Measurements from ENCODE around the gene CCDC157.

CCDC157 gene

GRCh38 chr22:30313527-30314363 is 43.1 kb upstream of the CCDC157 start:
- H3K9ac ChIP-seq (ENCODE audit: insufficient read length): no peak overlapping the region
- no peak for DNase-seq (ENCODE audit: low read depth, low spot score)
- no peak overlapping the region for H3K27ac ChIP-seq
- H3K4me3 ChIP-seq: no peak overlapping the region
- no peaks in the 10 kb centered on the region for H3K36me3 ChIP-seq (ENCODE audit: insufficient read depth, low read length)
- TF ChIP-seq POLR2AphosphoS5 (IDR thresholded peaks at IDR 0.05; ENCODE audit: borderline replicate concordance, low read depth, low read length) (no peak), EZH2 (IDR thresholded peaks at IDR 0.05) (no peak), FOXP2 (optimal IDR thresholded peaks at IDR 0.05; ENCODE audit: control extremely low read depth, extremely low read length, insufficient read depth) (no peak)
- no peaks in the 10 kb centered on the region for H3K9me3 ChIP-seq (ENCODE audit: low read depth, low read length)

DNA sequence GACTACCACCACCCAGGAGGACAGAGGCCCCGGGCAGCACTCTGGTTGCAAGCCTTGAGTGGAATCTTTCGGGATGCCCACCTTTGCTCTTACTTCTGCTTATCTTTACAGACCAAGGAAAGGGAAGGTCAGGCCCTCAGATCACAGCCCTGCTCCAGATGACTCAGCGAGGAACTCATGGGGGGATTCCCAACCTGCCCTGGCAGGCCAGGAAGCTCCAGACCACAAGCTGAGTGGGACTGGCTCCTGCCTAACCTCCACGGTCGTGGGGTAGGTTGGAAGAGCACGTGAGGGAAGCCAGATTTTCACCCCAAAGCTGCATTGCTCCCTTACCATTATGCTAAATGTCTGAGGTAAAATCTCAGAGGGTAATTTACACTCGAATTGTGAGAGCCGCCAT is 41.9 kb upstream of the CCDC157 start:
- Histone ChIP-seq H3K4me3 (no peak overlapping the region), H3K9me3 (ENCODE audit: low read depth, low read length) (no peaks in the 10 kb centered on the region), H3K27ac (no peak overlapping the region), H3K36me3 (ENCODE audit: insufficient read depth, low read length) (no peaks in the 10 kb centered on the region), H3K9ac (ENCODE audit: insufficient read length) (no peak overlapping the region)
- TF ChIP-seq EZH2 (IDR thresholded peaks at IDR 0.05) (no peak), POLR2AphosphoS5 (IDR thresholded peaks at IDR 0.05; ENCODE audit: borderline replicate concordance, low read depth, low read length) (no peak), FOXP2 (optimal IDR thresholded peaks at IDR 0.05; ENCODE audit: control extremely low read depth, extremely low read length, insufficient read depth) (no peak)
- DNase-seq (ENCODE audit: low read depth, low spot score): no peak

DNA sequence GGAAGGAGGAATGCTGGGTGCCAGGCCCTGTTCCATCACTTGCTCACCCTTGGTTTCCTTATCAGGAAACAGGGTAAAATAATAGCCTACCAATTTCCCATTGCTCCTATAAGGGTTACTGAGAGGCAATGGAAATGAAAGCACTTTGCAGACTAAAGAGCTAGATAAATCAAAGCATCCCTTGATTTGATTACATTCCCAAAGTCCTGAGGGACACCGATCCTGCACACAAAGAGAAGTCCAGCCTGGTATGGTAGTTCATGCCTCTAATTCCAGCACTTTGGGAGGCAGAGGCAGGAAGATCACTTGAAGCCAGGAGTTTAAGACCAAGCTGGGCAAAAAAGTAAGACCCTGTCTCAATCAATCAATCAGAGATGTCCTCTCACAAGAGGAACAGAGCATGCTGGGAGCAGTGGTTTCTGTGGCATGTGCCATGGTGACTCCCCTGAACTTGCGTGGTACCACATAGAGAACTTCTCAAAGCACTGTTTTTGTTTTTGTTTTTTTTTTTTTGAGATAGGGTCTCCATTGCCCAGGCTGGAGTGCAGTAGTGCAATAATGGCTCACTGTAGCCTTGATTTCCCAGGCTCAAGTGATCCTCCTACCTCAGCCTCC is 40.7 kb upstream of the CCDC157 start:
- Histone ChIP-seq H3K9ac (ENCODE audit: insufficient read length) (no peak overlapping the region), H3K27ac (no peak overlapping the region), H3K9me3 (ENCODE audit: low read depth, low read length) (no peaks in the 10 kb centered on the region), H3K4me3 (no peak overlapping the region), H3K36me3 (ENCODE audit: insufficient read depth, low read length) (no peaks in the 10 kb centered on the region)
- TF ChIP-seq FOXP2 (optimal IDR thresholded peaks at IDR 0.05; ENCODE audit: control extremely low read depth, extremely low read length, insufficient read depth) (no peak), POLR2AphosphoS5 (IDR thresholded peaks at IDR 0.05; ENCODE audit: borderline replicate concordance, low read depth, low read length) (no peak), EZH2 (IDR thresholded peaks at IDR 0.05) (no peak)
- no peak for DNase-seq (ENCODE audit: low read depth, low spot score)

DNA sequence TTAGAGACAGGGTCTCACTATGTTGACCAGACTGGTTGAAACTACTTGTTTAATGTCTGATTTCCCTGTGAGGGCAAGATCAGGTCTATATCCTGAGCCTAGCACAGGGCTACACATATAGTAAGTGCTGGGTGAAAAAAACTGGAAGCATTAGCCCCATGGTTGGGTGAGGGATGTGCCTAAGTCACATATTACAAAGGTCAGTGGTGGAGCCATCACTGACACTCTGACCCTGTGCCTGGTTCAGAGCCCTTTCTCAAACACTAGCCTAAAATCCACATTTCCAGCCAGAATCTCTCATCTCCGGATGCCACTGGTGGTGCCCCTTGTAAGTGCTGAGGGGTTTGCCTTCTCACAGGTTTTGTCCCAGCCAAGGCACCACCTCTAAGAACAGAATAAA is 39.0 kb upstream of the CCDC157 start:
- TF ChIP-seq FOXP2 (optimal IDR thresholded peaks at IDR 0.05; ENCODE audit: control extremely low read depth, extremely low read length, insufficient read depth): no peak
- no peak for TF ChIP-seq POLR2AphosphoS5 (IDR thresholded peaks at IDR 0.05; ENCODE audit: borderline replicate concordance, low read depth, low read length)
- TF ChIP-seq EZH2 (IDR thresholded peaks at IDR 0.05): no peak

GRCh38 chr22:30318799-30319419 is 37.9 kb upstream of the CCDC157 start:
- Histone ChIP-seq H3K4me3 (no peak overlapping the region), H3K27ac (no peak overlapping the region), H3K9ac (ENCODE audit: insufficient read length) (no peak overlapping the region), H3K9me3 (ENCODE audit: low read depth, low read length) (no peaks in the 10 kb centered on the region), H3K36me3 (ENCODE audit: insufficient read depth, low read length) (no peaks in the 10 kb centered on the region)
- no peak for TF ChIP-seq POLR2AphosphoS5 (IDR thresholded peaks at IDR 0.05; ENCODE audit: borderline replicate concordance, low read depth, low read length)
- no peak for TF ChIP-seq FOXP2 (optimal IDR thresholded peaks at IDR 0.05; ENCODE audit: control extremely low read depth, extremely low read length, insufficient read depth)
- TF ChIP-seq EZH2 (IDR thresholded peaks at IDR 0.05): no peak
- DNase-seq (ENCODE audit: low read depth, low spot score): no peak

More for the DNA sequence above, 39.0 kb upstream of the CCDC157 start:
- H3K36me3 ChIP-seq (ENCODE audit: insufficient read depth, low read length): no peaks in the 10 kb centered on the region
- no peak overlapping the region for H3K27ac ChIP-seq
- no peak overlapping the region for H3K9ac ChIP-seq (ENCODE audit: insufficient read length)
- DNase-seq (ENCODE audit: low read depth, low spot score): no peak
- no peaks in the 10 kb centered on the region for H3K9me3 ChIP-seq (ENCODE audit: low read depth, low read length)
- H3K4me3 ChIP-seq: no peak overlapping the region

- H3K27ac ChIP-seq: no peak overlapping the region
- TF ChIP-seq FOXP2 (optimal IDR thresholded peaks at IDR 0.05; ENCODE audit: control extremely low read depth, extremely low read length, insufficient read depth) (no peak), POLR2AphosphoS5 (IDR thresholded peaks at IDR 0.05; ENCODE audit: borderline replicate concordance, low read depth, low read length) (no peak), EZH2 (IDR thresholded peaks at IDR 0.05) (no peak)
Measured at GRCh38 chr22:30320021-30320556, 36.7 kb upstream of the CCDC157 start.

GRCh38 chr22:30321461-30321860 is 35.3 kb upstream of the CCDC157 start:
- Histone ChIP-seq H3K9ac (ENCODE audit: insufficient read length) (no peak overlapping the region), H3K27ac (no peak overlapping the region), H3K36me3 (ENCODE audit: insufficient read depth, low read length) (no peaks in the 10 kb centered on the region), H3K9me3 (ENCODE audit: low read depth, low read length) (no peaks in the 10 kb centered on the region), H3K4me3 (no peak overlapping the region)
- DNase-seq (ENCODE audit: low read depth, low spot score): no peak
- no peak for TF ChIP-seq FOXP2 (optimal IDR thresholded peaks at IDR 0.05; ENCODE audit: control extremely low read depth, extremely low read length, insufficient read depth)
- no peak for TF ChIP-seq POLR2AphosphoS5 (IDR thresholded peaks at IDR 0.05; ENCODE audit: borderline replicate concordance, low read depth, low read length)
- no peak for TF ChIP-seq EZH2 (IDR thresholded peaks at IDR 0.05)

More at GRCh38 chr22:30320021-30320556, 36.7 kb upstream of the CCDC157 start:
- H3K36me3 ChIP-seq (ENCODE audit: insufficient read depth, low read length): no peaks in the 10 kb centered on the region
- H3K9me3 ChIP-seq (ENCODE audit: low read depth, low read length): no peaks in the 10 kb centered on the region
- DNase-seq (ENCODE audit: low read depth, low spot score): no peak
- no peak overlapping the region for H3K9ac ChIP-seq (ENCODE audit: insufficient read length)
- H3K4me3 ChIP-seq: no peak overlapping the region

GRCh38 chr22:30323246-30323645 is 33.6 kb upstream of the CCDC157 start:
- H3K36me3 ChIP-seq (ENCODE audit: insufficient read depth, low read length): no peaks in the 10 kb centered on the region
- no peaks in the 10 kb centered on the region for H3K9me3 ChIP-seq (ENCODE audit: low read depth, low read length)
- TF ChIP-seq FOXP2 (optimal IDR thresholded peaks at IDR 0.05; ENCODE audit: control extremely low read depth, extremely low read length, insufficient read depth): no peak
- TF ChIP-seq POLR2AphosphoS5 (IDR thresholded peaks at IDR 0.05; ENCODE audit: borderline replicate concordance, low read depth, low read length): no peak
- no peak for TF ChIP-seq EZH2 (IDR thresholded peaks at IDR 0.05)
- H3K27ac ChIP-seq: no peak overlapping the region
- DNase-seq (ENCODE audit: low read depth, low spot score): no peak
- H3K4me3 ChIP-seq: no peak overlapping the region
- no peak overlapping the region for H3K9ac ChIP-seq (ENCODE audit: insufficient read length)
